Measurements from ENCODE around the gene ACTR3C. TPM values are rescaled to one million over a fixed set of nuclear protein-coding genes. Genes with fewer than 3 reads are reported as not detected.
"Not testable (repeated sequence)": the region's sequence is repeated elsewhere in the genome, so short reads cannot be mapped to it uniquely, and the experiment has no call there.

Gene ACTR3C
- total RNA-seq, 3 donors from 2014 or later = 29.9 to 53.0 (median 30.2) TPM

DNA sequence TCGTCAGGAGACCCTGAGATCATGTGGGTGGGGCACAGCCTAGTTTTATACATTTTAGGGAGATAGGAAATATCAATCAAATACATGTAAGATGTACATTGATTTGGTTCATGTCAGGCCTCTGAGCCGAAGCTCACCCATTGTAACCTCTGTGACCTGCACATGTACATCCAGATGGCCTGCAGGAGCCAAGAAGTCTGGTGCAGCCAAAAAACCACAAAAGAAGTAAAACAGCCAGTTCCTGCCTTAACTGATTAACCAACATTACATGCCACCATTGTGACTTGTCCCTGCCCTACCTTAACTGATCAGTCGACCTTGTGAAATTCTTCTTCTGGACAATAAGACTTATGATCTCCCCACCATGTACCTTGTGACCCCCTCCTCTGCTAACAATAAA, 16.2 kb downstream of the ACTR3C start:
- H3K4me3 ChIP-seq = no peak overlapping the region
- DNase-seq = no peak
- no peaks in the 10 kb centered on the region for H3K9me3 ChIP-seq
- no peaks in the 10 kb centered on the region for H3K4me1 ChIP-seq (ENCODE audit: low read depth)
- no peaks in the 10 kb centered on the region for H3K36me3 ChIP-seq (ENCODE audit: low read depth)
- TF ChIP-seq, protein P1, sequence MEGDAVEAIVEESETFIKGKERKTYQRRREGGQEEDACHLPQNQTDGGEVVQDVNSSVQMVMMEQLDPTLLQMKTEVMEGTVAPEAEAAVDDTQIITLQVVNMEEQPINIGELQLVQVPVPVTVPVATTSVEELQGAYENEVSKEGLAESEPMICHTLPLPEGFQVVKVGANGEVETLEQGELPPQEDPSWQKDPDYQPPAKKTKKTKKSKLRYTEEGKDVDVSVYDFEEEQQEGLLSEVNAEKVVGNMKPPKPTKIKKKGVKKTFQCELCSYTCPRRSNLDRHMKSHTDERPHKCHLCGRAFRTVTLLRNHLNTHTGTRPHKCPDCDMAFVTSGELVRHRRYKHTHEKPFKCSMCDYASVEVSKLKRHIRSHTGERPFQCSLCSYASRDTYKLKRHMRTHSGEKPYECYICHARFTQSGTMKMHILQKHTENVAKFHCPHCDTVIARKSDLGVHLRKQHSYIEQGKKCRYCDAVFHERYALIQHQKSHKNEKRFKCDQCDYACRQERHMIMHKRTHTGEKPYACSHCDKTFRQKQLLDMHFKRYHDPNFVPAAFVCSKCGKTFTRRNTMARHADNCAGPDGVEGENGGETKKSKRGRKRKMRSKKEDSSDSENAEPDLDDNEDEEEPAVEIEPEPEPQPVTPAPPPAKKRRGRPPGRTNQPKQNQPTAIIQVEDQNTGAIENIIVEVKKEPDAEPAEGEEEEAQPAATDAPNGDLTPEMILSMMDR (IDR thresholded peaks at IDR 0.05) = no peak
- no peak for ATAC-seq
- intact Hi-C loops (cut with DNase I, micrococcal nuclease) = no loop called here

- H3K4me1 ChIP-seq (ENCODE audit: low read depth); H3K4me3 ChIP-seq; DNase-seq; ATAC-seq; H3K9me3 ChIP-seq; H3K36me3 ChIP-seq (ENCODE audit: low read depth); intact Hi-C loops (cut with DNase I, micrococcal nuclease): not testable (repeated sequence)
Measured at GRCh38 chr7:150306377-150306776, 17.0 kb downstream of the ACTR3C start.

- DNase-seq; H3K9me3 ChIP-seq; H3K4me1 ChIP-seq (ENCODE audit: low read depth); intact Hi-C loops (cut with DNase I, micrococcal nuclease); H3K36me3 ChIP-seq (ENCODE audit: low read depth); H3K4me3 ChIP-seq; ATAC-seq: not testable (repeated sequence)
Measured at GRCh38 chr7:150305903-150306284, 17.5 kb downstream of the ACTR3C start.

DNA sequence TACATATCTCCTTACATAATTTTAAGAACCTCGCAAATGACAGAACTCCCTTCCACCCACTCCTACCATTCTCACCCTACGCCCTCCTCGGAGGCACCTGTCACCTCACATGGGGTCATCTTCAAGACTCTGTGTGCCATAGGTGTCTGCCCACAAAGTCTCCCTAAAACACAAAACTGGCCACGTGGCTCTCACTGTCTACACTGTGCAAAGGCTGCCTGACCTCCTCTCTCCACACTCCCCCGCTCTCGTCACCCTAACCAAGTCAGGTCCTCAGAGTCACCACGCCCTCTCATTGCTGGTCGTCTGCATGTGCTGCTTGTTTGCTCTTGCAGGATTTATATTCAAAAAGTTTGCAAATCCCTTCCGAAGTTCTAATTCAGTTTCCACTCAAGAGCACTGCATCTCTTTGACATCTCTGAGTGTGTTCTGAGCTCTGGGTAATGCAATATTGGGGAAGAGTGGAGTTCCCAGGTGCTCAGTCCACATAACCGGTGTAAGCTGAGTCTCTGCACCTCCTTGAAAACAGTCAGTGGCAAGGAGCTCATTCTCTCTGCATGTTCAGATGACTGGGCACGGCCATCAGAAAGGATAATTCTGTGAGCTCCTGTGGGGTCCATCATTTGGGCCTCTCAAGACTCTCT, 18.0 kb downstream of the ACTR3C start:
- intact Hi-C loops (cut with DNase I, micrococcal nuclease); DNase-seq; H3K4me1 ChIP-seq (ENCODE audit: low read depth); H3K36me3 ChIP-seq (ENCODE audit: low read depth); ATAC-seq; H3K4me3 ChIP-seq; H3K9me3 ChIP-seq: not testable (repeated sequence)

DNA sequence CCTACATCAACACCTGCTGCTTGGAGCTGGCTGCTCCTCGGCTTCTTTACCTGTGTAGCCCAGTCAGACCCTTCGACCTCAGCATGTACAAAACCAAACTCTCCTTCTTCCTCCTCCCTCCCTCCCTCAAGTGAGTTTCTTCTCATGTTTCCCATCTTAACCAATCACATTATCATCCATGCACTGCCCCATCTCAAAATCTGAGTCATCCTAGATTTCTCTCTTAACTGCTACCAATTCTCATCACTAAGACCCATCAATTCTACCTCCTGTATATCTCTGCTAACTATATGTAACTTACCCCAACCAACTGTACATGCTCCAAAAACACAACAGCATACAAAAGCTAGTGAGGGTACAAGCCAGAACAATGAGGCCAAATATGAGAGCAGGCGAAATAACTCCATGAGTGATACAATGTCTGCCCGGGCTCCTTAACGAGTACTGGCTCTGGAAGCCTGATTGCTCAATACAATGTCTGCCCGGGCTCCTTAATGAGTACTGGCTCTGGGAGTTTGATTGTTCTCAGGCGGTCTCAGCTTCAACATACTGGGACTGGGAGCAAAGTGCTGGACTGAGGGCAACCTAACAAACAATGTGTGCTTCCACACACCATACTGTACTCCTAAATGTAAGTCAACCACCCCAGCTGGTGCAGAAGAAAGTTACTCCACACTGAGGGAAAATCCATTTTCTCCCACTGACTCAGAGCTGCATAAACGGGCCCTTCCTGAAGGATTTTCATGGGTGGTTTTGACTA, 18.7 kb downstream of the ACTR3C start:
- H3K9me3 ChIP-seq; H3K4me3 ChIP-seq; H3K4me1 ChIP-seq (ENCODE audit: low read depth); intact Hi-C loops (cut with DNase I, micrococcal nuclease); DNase-seq; H3K36me3 ChIP-seq (ENCODE audit: low read depth): not testable (repeated sequence)
- peak; percentile 23 for ATAC-seq

DNA sequence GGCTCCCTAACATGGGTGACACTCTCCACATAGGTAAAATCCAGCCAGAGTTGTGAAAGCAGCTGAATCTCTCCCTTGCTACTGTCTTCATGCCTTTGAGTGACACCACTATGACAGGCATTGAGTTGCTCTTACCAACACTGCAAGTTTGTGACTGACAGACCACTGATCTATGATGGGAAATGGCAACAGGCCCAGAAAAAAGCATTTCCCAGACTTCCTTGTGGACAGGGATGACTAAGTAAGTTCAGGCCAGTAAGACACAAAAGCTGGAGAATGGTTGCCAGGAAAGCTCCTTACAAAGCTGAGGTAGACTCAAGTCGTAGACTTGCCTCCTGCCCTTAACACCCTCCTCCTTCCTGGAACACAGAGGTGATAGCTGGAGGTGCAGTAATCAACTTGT, 20.4 kb downstream of the ACTR3C start:
- H3K4me3 ChIP-seq; H3K36me3 ChIP-seq (ENCODE audit: low read depth); H3K4me1 ChIP-seq (ENCODE audit: low read depth); DNase-seq; intact Hi-C loops (cut with DNase I, micrococcal nuclease); H3K9me3 ChIP-seq: not testable (repeated sequence)
- ATAC-seq = peak; percentile 39

DNA sequence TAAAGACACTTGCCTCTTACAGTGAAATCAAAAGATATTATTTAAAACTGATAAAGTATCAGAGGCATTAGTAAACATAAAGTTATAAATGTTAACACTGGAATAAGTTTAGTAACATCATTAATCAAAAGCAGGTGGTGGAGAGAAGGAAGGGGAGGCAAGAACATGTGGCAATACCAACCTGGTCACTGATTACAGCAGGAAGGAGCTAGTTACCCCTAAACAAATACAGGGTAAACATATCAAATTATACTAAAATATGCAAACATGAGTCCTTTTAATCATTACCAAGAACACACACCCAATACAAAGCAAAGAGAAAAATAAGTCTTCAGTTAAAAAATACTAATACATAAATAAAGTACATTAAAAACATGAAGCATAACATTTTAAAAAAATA, 25.4 kb downstream of the ACTR3C start:
- ATAC-seq; intact Hi-C loops (cut with DNase I, micrococcal nuclease): not testable (repeated sequence)

DNA sequence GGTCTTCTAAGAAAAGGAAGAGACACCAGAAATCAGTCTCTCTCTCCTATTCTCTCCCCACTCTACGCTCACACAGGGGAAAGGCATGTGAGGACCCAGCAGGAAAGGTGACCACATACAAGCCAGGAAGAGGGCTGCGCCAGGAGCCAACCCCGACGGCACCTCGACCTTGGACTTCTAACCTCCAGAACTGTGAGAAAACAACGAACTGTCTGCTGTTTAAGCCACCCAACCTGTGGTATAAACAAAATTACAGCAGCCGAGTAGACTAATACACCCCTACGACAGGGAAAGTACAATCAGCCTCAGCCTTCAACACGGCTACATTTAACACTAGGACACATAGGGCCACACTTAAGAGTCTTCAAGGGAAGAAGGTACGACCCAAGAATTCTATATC, 26.5 kb downstream of the ACTR3C start:
- H3K9me3 ChIP-seq; H3K4me1 ChIP-seq (ENCODE audit: low read depth); DNase-seq; ATAC-seq; H3K36me3 ChIP-seq (ENCODE audit: low read depth); intact Hi-C loops (cut with DNase I, micrococcal nuclease); H3K4me3 ChIP-seq: not testable (repeated sequence)

More for the DNA sequence above, 25.4 kb downstream of the ACTR3C start:
- H3K4me3 ChIP-seq; H3K4me1 ChIP-seq (ENCODE audit: low read depth); DNase-seq; H3K9me3 ChIP-seq; H3K36me3 ChIP-seq (ENCODE audit: low read depth): not testable (repeated sequence)

GRCh38 chr7:150295614-150296013, 27.7 kb downstream of the ACTR3C start:
- DNase-seq; H3K4me3 ChIP-seq; H3K36me3 ChIP-seq (ENCODE audit: low read depth); H3K4me1 ChIP-seq (ENCODE audit: low read depth); H3K9me3 ChIP-seq; intact Hi-C loops (cut with DNase I, micrococcal nuclease): not testable (repeated sequence)
- ATAC-seq = peak; percentile 26

DNA sequence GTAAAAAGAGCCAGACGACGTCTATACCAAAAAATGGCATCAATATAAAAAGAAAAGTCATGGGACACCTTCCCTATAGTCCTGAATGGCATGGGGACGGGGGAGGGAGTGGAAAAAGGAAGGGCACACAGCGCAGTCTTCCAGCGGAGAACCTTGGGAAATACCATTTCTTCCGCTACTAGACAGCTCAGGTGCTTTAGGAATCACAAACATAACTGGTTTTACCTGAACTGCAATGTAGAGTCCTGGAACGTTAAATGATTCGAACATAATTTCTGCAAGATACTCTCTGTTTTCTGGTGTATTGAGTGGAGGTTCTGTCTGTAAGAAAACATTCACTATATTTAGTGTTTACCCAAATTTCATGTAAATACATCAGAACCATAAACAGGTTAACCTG, 28.3 kb downstream of the ACTR3C start:
- H3K36me3 ChIP-seq (ENCODE audit: low read depth); H3K9me3 ChIP-seq; intact Hi-C loops (cut with DNase I, micrococcal nuclease); DNase-seq; H3K4me3 ChIP-seq; ATAC-seq; H3K4me1 ChIP-seq (ENCODE audit: low read depth): not testable (repeated sequence)

DNA sequence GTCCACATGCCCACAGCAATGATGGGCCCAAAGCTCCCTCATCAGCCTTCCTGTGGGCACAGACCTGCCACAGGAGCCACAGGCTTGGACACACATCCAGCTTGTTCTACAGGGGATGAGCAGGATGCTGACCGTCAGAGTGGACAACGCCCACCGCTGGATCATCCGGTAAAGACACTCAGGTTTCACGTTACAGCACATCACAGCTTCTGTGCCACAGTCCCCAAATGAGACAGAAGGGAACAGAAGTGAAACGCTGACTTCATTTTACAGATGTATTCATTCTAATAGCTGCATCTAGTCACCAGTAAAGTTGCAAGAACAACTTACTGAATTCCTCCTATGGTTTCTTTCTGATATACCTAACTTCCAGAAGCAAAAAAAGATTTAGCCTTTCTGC, 33.0 kb downstream of the ACTR3C start:
- intact Hi-C loops (cut with DNase I, micrococcal nuclease); H3K9me3 ChIP-seq; DNase-seq; H3K36me3 ChIP-seq (ENCODE audit: low read depth); H3K4me3 ChIP-seq; H3K4me1 ChIP-seq (ENCODE audit: low read depth); ATAC-seq: not testable (repeated sequence)

GRCh38 chr7:150288816-150289215, 34.5 kb downstream of the ACTR3C start:
- H3K4me3 ChIP-seq; H3K9me3 ChIP-seq; intact Hi-C loops (cut with DNase I, micrococcal nuclease); H3K36me3 ChIP-seq (ENCODE audit: low read depth); ATAC-seq; H3K4me1 ChIP-seq (ENCODE audit: low read depth); DNase-seq: not testable (repeated sequence)

DNA sequence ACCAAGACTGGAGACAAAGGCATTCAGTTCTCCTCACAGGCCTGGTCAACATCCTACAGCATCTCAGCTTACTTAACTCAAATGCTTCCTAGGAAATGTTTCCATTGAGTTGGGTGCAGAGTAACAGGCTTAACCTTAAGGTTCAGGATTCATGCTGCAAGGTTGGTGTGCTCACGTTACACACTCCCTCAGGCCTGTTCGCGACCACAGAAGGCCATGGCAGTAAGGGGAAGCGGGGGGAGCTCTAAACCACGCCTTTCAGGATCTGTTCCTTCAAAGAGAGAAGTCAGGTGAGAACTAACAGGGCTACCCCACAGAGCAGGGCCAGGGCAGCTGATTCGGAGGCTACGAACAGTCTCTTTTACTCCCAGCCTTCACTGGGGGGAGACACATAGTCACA, 35.5 kb downstream of the ACTR3C start:
- H3K4me1 ChIP-seq (ENCODE audit: low read depth); DNase-seq; H3K9me3 ChIP-seq; H3K4me3 ChIP-seq; H3K36me3 ChIP-seq (ENCODE audit: low read depth); ATAC-seq; intact Hi-C loops (cut with DNase I, micrococcal nuclease): not testable (repeated sequence)

Measured in mucosa of descending colon (tissue), 3 donors.